GM15510 (cell line): ENCODE data around the gene UCP2.

Source experiments
- POLR2A ChIP-seq: IDR thresholded peaks from 3 replicates; pipeline ENCODE4 v1.6.1; 2011; ENCODE audit warnings: borderline replicate concordance; ENCODE audit not compliant: insufficient read length; ENCODE audit errors: extremely low read depth

UCP2 gene

DNA sequence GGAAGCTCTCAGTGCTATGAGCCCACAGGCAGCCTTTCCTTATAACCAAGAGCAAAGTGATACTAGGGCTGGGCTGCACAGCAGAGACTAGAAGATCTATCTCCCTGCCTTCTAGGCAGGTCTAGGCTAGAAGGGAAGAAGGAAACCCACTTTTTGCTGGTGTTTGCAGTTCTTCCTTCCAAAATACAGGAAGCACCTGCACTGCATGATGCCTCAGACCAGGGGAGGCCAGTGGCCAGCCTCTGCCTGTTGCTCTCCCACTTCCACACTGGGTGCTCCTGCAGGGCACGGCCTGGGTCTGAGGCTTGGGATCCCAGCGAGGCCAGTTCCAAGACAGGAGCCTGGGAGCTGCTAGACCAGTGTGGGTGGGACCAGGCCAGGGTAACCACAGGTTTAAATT is 32.2 kb upstream of the UCP2 start:
- TF ChIP-seq POLR2A = no peak

DNA sequence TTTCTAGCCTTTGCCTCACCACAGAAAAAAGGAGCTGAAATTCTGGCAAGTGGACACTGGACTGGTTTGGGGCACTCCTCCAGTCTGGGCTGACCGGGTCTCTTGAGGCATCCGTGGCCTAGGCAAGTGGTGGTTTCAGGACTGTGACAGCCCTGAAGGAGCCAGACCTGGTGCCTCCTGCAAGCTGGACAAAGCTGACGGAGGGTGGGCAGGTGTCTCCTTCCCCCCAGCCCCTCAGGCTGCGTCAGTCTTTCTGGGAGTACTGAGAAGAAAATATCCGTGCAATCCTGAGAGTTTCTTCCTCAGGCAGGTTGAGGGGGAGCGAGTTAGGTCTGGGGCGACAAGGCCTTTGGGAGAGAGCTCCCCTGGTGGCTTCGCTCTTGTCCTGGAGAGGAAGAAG is 30.5 kb upstream of the UCP2 start:
- TF ChIP-seq POLR2A = no peak

DNA sequence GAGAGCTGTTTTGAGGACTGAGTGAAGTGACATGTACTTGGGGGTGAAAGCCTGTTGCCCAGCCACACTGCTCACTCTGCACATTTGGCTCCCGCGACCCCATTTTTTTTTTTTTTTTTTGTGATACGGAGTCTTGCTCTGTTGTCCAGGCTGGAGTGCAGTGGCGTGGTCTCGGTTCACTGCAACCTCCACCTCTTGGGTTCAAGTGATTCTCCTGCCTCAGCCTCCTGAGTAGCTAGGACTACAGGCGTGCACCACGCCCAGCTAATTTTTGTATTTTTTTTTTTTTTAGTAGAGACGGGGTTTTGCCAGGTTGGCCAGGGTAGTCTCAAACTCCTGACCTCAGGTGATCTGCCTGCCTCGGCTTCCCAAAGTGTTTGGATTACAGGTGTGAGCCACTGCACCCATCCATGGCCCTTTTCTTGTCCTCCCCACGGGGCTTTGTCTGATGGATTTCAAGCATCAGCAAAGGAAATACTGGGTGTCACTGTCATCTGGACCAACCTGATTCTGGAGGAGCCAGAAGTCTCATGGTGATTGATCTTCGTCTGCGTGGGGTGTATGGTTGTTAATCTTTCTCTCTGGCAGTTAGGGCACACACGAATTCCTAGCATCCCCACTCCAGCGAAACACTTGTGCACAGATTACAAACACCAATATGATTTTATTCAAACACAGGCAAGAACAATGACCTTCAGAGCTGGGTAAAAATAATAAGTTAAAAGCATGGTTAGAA is 29.6 kb upstream of the UCP2 start:
- TF ChIP-seq POLR2A = no peak

DNA sequence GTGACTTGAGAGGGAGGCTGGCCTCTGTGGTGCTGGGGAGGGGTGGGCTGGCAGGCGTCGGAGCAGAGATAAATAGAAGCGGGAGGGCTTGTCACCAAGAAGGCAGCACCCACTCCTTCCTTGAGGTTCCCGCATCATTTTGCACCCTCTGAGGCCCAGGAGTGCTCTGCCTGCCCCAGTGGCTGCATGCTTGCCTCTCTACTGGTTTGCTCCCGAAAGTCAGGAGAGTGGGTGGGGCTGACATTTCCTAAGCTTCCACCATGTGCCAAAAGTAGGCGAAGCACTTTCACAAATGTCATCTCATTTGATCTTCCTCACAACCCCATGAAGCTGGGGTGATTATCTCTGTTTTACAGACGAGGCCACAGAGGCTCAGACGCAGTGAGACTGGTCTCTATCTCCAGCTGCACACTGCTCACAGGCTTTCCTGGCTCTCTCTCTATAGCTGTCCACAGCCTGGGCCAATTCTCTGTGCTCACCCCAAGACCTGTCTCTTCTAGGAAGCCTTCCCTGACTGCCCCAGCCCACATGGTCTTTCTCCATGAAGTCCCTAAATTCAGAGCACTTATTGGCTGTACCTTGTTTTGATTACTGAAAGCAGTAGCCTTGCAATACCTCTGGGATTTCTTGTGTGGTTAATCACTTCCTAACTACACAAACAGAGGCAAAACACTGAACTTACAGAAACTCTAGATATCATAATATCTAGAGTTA is 28.9 kb upstream of the UCP2 start:
- no peak for TF ChIP-seq POLR2A

DNA sequence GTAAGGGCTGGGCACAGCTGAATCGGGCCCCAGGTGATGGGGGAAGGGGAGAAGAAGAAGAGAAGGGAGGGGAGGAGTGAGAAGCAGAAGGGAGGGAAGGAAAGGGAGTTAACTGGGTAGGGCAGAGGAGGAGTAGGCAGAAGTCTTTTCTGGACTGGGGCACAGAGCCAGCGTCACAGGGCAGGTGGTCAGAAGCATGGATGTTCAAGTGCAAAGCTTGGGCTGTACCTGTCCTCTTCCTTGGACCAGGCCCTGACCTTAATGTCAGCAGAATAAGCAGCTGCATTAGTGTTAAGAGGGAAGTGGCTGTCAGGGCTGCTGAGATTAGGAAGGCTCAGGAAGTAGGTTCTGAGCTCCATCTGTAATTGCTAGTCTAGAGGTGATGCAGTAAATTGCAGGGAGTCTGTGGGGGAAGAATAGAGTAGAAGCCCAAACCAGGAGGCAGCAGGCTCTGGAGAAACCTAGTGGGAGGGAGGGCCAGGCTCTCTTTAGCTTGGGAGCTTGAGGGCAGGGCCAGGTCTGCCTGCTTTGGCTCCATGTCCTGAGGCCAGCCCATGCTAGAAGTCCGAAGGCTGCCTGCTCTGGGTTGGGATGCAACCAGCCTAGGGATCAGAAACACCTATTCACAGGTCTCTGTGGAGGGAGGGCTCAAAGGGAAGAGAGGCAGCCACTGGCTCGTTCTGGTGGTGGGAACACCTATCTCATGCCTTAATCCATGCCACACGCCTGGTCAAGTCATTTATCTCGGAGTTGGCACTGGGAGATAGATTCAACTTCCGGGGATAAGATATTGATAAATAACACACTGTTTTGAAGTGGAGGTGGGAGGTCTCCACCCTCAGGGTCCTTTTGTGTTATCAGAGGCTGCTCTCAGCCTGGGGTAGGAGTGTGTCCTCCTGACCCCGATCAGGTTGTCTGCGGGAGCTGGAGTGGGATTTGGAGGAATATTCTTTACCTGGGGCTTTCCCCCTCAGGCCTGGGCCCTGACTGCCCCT is 28.0 kb upstream of the UCP2 start:
- TF ChIP-seq POLR2A = no peak

DNA sequence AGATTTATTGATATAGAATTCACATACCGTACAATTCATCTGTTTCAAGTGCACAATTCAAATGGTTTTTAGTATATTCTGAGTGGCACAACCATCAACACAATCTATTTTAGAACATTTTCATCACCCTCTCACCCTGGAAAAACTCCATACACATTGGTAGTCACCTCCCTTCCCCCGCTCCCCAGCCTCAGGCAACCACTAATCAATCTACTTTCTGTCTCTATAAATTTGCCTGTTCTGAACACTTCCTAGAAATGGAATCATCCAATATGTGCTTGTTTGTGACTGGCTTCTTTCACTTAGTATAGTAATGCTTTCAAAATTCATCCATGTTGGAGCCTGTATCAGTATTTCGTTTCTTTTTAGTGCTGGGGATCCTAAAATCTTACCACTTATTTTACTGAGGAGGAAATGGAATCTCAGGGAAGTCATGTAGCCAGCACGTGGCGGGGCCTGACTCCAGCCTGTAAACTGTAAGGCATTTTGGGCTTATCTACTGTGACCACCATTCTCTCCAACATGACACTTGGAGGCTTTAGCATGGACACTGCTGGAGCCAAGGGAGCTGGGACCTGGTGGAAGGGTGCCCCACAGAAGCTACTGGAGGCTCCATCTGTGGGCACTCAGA is 27.1 kb upstream of the UCP2 start:
- TF ChIP-seq POLR2A = no peak

DNA sequence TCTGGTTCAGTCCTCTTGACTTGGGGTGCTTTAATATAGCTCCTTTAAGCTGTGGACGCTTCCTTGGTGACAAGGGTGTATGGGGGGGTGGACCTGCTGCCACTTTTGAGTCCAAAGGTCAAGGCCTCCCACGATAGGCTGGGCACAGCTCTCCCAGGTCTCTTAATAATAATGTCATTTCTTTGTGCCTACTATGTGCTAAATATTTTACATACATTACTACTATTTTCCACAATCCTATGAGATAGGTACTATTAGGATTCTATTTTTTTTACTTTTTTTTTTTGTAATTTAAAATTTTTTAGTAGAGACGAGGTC is 26.5 kb upstream of the UCP2 start:
- no peak for TF ChIP-seq POLR2A

DNA sequence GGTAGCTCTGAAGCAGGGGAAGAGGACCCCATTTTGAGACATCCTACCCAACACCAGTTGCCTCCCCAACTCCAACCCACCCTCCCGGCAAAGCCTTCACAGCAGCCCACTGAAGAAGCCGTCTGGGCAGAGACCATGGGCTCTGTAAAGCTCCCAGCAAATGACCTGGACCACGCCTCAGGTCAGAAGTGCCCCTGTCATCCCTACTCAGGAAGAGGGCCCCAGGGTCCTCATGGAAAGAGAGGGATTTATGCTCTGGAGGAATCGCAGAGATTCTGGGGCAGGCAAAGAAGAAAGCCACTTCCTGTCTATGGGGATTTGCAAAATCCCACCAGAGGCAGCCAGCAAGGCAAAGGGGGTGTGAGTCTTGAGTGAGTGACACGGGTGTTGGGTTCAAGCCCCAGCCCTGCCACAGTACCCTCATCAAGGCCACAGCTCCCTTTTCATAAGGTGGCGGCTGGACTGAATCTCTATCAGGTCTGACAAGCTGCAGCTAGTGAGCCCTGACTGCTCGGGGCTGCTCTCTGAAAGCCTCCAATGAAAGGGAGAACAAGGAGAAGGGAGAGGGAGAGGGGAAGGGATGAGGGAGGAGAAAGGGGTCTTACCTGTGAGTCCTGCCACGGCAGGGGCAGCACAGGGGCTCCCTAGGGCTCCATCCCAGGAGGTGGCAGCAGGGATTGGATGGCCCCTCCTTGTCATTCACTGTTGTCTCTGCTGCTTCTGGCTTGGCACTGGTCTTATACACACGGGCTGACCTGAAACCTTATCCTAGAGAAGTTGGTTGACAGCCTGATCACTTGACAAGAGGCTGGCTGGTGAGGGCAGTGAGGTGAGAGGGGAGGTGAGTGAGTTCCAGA is 26.0 kb upstream of the UCP2 start, which contains the start of gene UCP3:
TSS of gene UCP3 (minus strand) at position 713 of the 857 bp plus-strand sequence. CDS start 2,043 bp downstream, outside the sequence.
- no peak for TF ChIP-seq POLR2A

DNA sequence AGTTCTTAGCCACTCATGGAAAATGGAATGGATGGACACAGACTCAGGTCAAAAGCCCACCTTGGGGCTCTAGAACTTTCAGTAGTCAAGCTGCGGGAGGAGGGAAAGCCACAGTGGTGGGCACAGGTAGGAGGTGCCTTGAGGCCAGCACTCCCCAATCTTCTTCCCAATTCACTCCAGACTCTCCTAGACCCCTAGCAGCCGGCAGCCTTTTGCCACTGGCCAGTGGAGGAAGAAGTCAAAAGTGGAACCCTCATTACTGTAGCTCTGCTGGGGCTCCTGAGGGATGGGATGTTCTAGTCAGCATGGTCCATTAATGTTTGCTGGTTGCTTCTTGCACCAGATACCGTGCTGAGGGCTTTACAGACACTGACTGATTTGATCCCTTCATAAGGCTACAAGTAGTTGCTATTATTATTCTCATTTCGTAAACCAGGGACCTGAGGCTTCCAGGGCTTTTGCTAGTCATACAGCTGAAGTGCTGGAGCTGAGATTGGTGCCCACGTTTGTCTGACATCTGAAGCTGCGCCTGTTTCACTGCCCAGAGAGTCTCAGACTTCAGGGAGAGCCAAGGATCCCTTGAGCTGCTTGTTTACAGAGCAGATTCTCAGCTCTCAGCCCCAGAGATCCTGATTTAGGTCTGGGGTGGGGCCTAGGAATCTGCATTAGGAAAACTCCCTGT is 25.2 kb upstream of the UCP2 start:
- no peak for TF ChIP-seq POLR2A

DNA sequence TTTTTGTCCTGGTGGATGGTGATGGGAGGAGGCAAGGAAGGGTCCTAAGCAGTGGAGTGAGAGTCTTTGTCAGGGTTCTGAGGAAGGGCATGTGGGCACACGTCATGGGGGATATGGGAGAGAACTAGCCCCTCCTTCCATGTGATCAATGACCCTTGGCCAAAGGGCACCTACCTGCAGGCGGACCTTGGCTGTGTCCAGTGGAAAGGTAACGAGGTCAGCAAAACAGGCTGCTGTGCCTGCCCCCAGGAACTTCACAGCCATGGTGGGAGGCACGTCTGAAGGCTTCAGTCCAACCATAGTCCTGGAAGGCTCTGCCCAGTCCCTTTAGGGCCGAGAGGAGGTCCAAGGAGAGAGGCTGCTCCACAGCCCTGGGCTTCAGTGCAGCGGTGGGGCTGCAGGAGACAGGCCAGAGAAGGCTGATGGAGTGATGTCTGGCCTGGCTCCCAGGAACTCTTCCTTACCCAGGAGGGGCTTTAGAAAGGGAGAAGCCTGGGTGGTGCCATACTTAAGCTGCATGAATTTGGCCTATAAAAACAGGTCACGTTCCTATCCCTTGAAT is 24.2 kb upstream of the UCP2 start:
- TF ChIP-seq POLR2A = no peak

DNA sequence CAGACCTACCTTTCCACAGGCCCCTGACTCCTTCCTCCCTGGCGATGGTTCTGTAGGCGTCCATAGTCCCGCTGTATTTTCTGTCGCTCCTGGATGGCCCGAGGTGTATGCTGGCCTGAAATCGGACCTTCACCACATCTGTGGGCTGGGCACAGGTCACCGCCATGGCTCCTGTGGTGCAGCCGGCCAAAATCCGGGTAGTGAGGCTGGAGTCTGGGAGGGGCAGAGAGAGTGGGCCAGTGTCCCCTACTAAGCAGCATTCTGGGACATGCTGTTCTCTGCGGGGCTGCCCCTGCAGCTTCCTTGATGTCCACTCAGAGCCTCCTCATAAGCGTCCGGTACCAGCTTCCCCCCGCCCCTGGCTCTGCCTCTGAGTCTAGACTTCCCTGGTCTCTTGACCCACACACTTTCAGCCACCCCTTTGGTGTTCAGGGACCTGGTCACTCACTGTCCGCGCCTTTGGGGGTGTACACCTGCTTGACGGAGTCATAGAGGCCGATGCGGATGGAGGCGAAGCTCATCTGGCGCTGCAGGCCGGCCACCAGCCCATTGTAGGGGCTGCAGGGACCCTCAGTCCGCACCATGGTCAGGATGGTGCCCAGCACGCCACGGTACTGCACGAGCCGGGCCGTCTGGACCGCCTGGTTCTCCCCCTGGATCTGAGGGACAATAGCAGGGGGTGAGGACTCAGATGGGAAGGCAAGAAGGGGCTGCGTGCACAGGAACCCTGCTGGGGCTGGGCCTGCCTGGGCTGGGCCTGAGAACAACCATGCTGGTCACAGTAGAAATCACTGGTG is 23.3 kb upstream of the UCP2 start:
- TF ChIP-seq POLR2A = no peak

DNA sequence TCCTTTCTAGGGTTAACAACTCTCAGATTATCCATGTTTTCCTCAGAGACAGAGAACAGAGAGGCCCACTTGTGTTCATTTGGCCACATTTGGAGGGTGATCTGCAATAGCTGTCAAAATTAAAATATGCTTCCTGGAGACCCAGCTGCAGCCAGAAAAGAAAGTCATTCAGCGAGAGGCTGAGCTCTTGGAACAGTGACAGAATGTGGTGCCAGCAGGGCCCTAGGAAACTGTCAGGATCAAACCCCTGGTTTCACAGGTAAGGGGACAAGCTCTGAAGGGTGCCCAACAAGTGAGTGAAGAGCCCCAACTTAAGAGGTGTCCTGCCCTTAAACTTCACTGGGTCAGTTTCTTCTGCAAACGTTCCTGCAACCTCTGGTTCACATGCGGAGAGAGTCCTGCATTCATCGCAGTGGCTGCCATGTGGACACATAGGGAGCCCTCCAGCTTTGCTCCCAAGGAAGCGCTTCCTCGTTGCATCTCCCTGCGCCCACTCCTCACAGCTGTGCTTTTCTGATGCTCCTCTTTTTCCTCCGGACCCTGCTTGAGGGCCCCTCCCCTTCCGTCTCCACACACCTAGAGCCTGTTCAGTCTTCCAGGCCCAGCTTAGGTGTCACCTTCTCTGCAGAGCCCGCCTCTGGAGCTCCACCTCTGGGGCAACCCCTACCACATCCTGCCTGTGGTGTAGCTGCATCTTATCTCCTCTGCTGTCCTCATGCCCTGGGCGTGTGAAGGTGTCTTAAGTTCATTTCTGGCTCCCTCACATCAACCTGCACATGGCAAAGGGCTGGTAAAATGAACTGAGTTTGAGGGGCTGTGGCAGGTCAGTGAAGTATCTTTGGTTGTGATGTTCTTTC is 22.3 kb upstream of the UCP2 start:
- no peak for TF ChIP-seq POLR2A
